Measurements from ENCODE around the gene OR5K2.

OR5K2 gene

GRCh38 chr3:98497381-98497780, at the start of gene OR5K2:
OR5K2 (plus strand) TSS chr3:98497681; CDS start chr3:98497681, 0 bp downstream.
- no peaks in the 10 kb centered on the region for H3K36me3 ChIP-seq (ENCODE audit: control insufficient read depth, insufficient read depth, low read length)
- no peak within 1 kb of the TSS for H3K27ac ChIP-seq (ENCODE audit: low read depth, low read length)
- H3K4me3 ChIP-seq (ENCODE audit: low read length) = no peak within 1 kb of the TSS
- H3K9ac ChIP-seq (ENCODE audit: low read length) = no peak within 1 kb of the TSS
- no peaks in the 10 kb centered on the region for H3K27me3 ChIP-seq (ENCODE audit: control insufficient read depth, insufficient read depth, low read length)
- no peaks in the 10 kb centered on the region for H3K4me1 ChIP-seq (ENCODE audit: control insufficient read depth, insufficient read depth, low read length)

GRCh38 chr3:98449606-98450193, 47.8 kb upstream of the OR5K2 start:
- no peaks in the 10 kb centered on the region for H3K27me3 ChIP-seq (ENCODE audit: control insufficient read depth, insufficient read depth, low read length)
- no peaks in the 10 kb centered on the region for H3K4me1 ChIP-seq (ENCODE audit: control insufficient read depth, insufficient read depth, low read length)
- H3K27ac ChIP-seq (ENCODE audit: low read depth, low read length) = no peak overlapping the region
- H3K9ac ChIP-seq (ENCODE audit: low read length) = no peak overlapping the region
- H3K4me3 ChIP-seq (ENCODE audit: low read length) = no peak overlapping the region
- H3K36me3 ChIP-seq (ENCODE audit: control insufficient read depth, insufficient read depth, low read length) = no peaks in the 10 kb centered on the region

DNA sequence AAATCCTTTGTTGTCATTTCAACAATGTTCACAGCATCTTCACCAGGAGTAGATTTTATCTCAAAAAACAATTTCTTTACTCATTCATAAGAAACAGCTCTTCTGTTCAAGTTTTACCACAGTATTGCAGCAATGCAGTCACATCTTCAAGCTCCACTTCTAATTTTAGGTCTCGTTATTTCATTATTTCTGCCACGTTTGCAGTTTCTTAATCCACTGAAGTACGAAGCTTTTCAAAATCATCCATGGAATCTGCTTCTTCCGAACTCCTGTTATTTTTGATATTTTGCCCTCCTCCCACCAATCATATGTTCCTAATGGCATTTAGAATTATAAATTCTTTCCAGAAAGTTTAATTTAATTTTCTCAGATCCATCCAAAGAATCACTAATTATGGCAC, 47.1 kb upstream of the OR5K2 start:
- no peak overlapping the region for H3K27ac ChIP-seq (ENCODE audit: low read depth, low read length)
- no peak overlapping the region for H3K9ac ChIP-seq (ENCODE audit: low read length)

DNA sequence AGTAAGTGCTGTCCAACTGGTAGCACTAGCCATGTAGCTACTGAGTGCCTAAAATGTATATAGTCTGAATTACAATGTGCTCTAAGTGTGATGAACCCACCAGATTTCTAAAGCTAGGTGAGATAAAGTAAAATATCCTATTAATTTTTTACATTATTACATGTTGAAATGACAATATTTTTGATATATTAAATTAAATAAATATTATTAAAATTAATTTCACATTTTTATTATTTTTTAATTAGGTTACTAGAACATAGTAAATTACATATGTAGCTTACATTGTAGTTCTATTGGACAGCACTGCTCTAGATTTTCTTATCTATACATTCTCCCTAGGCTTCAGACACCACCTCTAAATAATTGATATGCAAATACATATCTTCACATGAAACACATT, 43.7 kb upstream of the OR5K2 start:
- no peaks in the 10 kb centered on the region for H3K4me1 ChIP-seq (ENCODE audit: control insufficient read depth, insufficient read depth, low read length)
- H3K36me3 ChIP-seq (ENCODE audit: control insufficient read depth, insufficient read depth, low read length) = no peaks in the 10 kb centered on the region
- H3K9ac ChIP-seq (ENCODE audit: low read length) = no peak overlapping the region
- no peaks in the 10 kb centered on the region for H3K27me3 ChIP-seq (ENCODE audit: control insufficient read depth, insufficient read depth, low read length)
- no peak overlapping the region for H3K27ac ChIP-seq (ENCODE audit: low read depth, low read length)
- no peak overlapping the region for H3K4me3 ChIP-seq (ENCODE audit: low read length)

More for the DNA sequence above, 47.1 kb upstream of the OR5K2 start:
- Histone ChIP-seq H3K27me3 (ENCODE audit: control insufficient read depth, insufficient read depth, low read length) (no peaks in the 10 kb centered on the region), H3K36me3 (ENCODE audit: control insufficient read depth, insufficient read depth, low read length) (no peaks in the 10 kb centered on the region), H3K4me1 (ENCODE audit: control insufficient read depth, insufficient read depth, low read length) (no peaks in the 10 kb centered on the region), H3K4me3 (ENCODE audit: low read length) (no peak overlapping the region)

DNA sequence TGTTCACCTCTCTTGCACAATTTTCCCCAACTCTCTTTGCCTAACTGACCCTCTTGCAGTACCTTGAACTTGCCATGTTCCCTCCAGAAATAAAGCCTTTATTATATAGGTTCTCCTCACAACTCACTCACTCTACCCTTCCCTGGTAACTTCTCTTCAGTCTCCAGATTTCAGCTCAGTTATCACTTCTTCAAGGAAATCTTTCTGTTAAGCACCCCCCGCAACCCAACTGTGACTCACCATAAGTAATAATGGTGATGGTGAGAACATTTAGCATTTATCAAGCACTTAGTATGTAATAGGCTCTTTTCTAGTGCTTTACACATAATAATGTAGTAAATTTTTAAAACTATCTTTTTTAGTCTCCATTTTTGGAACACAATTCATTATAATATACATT, 42.6 kb upstream of the OR5K2 start:
- H3K9ac ChIP-seq (ENCODE audit: low read length) = no peak overlapping the region
- H3K4me3 ChIP-seq (ENCODE audit: low read length) = no peak overlapping the region
- H3K27ac ChIP-seq (ENCODE audit: low read depth, low read length) = no peak overlapping the region
- H3K27me3 ChIP-seq (ENCODE audit: control insufficient read depth, insufficient read depth, low read length) = no peaks in the 10 kb centered on the region
- H3K36me3 ChIP-seq (ENCODE audit: control insufficient read depth, insufficient read depth, low read length) = no peaks in the 10 kb centered on the region
- H3K4me1 ChIP-seq (ENCODE audit: control insufficient read depth, insufficient read depth, low read length) = no peaks in the 10 kb centered on the region

DNA sequence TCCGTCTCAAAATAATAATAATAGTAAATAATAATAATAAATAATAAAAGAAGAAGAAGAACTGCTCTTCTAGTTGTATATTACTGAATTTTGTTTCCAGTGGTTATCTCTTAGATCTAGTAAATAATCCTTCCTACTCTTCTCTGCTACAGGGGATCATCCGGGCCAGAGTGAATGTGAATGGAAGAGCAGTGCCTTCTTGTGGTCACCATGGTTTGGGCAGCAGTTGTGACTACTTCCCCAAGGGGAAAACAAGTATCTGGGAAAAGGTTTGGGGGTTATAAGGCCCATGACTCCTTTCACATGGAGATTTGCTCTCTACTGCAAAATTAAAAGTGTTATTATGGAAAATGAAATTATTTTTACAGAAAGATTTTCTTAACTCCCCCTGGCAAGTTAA, 39.9 kb upstream of the OR5K2 start:
- Histone ChIP-seq H3K4me1 (ENCODE audit: control insufficient read depth, insufficient read depth, low read length) (no peaks in the 10 kb centered on the region), H3K36me3 (ENCODE audit: control insufficient read depth, insufficient read depth, low read length) (no peaks in the 10 kb centered on the region), H3K9ac (ENCODE audit: low read length) (no peak overlapping the region), H3K27me3 (ENCODE audit: control insufficient read depth, insufficient read depth, low read length) (no peaks in the 10 kb centered on the region), H3K4me3 (ENCODE audit: low read length) (no peak overlapping the region), H3K27ac (ENCODE audit: low read depth, low read length) (no peak overlapping the region)

DNA sequence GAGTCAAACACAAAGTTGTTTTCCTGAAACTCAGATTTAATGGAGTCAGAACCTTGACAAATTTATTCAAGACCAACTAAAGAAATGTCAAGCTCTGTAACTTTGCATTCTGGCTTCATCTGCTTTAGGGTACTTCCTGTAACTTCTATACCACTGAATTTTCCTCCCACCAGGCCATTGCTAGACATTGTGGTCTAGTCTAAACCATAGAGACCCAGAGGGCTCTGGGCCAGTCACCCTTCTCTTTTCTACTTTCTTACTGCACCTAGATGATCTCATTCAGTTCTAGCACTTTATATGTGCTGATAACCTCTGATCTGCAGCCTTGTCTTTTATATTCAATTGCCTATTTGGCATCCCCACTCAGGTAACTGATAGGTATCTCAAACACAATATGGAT, 37.3 kb upstream of the OR5K2 start:
- H3K4me1 ChIP-seq (ENCODE audit: control insufficient read depth, insufficient read depth, low read length) = no peaks in the 10 kb centered on the region
- H3K27me3 ChIP-seq (ENCODE audit: control insufficient read depth, insufficient read depth, low read length) = no peaks in the 10 kb centered on the region
- no peak overlapping the region for H3K4me3 ChIP-seq (ENCODE audit: low read length)
- no peak overlapping the region for H3K9ac ChIP-seq (ENCODE audit: low read length)
- H3K36me3 ChIP-seq (ENCODE audit: control insufficient read depth, insufficient read depth, low read length) = no peaks in the 10 kb centered on the region
- H3K27ac ChIP-seq (ENCODE audit: low read depth, low read length) = no peak overlapping the region

GRCh38 chr3:98462901-98463300, 34.6 kb upstream of the OR5K2 start, which contains the start of gene OR5K1:
OR5K1 (plus strand) TSS chr3:98463201; CDS start chr3:98469577, 6,376 bp downstream.
- no peaks in the 10 kb centered on the region for H3K4me1 ChIP-seq (ENCODE audit: control insufficient read depth, insufficient read depth, low read length)
- H3K36me3 ChIP-seq (ENCODE audit: control insufficient read depth, insufficient read depth, low read length) = no peaks in the 10 kb centered on the region

DNA sequence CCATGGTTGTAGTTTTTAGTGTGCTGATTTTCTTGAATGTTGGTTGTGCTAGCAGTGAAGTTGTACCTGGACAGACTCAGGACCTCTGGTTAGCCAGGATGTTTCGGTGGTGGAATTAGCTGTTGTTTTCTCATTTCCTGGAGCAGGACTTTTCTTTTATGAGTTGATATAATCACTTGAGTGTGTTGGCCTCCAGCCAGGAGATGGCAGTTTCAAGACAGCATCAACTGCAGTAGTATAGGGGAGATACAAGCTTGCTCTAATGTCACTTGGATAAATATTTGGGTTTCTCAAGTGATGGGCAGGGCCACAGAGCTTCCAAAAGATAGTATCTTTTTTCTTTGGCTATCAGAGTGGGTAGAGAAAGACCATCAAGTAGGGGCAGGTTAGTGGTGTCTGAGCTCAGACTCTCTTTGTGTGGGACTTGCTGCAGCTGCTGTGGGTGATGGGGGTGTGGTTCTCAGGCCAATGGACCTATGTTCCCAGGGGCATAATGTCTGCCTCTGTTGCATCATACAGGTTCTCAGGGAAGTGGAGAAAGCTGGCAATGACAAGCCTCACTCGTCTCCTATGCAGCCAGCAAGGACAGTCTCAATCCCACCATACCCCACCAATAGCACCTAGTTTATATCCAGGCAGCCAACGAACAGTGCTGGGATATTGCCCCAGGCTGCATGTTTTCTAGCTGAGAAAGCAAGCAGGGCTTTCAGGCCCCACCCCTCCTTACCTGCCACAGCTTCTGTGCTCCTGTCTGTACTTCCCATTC, 14.6 kb upstream of the OR5K2 start:
- Histone ChIP-seq H3K4me1 (ENCODE audit: control insufficient read depth, insufficient read depth, low read length) (no peaks in the 10 kb centered on the region), H3K27ac (ENCODE audit: low read depth, low read length) (no peak overlapping the region), H3K9ac (ENCODE audit: low read length) (no peak overlapping the region), H3K27me3 (ENCODE audit: control insufficient read depth, insufficient read depth, low read length) (no peaks in the 10 kb centered on the region), H3K36me3 (ENCODE audit: control insufficient read depth, insufficient read depth, low read length) (no peaks in the 10 kb centered on the region), H3K4me3 (ENCODE audit: low read length) (no peak overlapping the region)

More at GRCh38 chr3:98462901-98463300, 34.6 kb upstream of the OR5K2 start, which contains the start of gene OR5K1:
- H3K9ac ChIP-seq (ENCODE audit: low read length) = no peak within 1 kb of the TSS
- H3K27me3 ChIP-seq (ENCODE audit: control insufficient read depth, insufficient read depth, low read length) = no peaks in the 10 kb centered on the region
- H3K4me3 ChIP-seq (ENCODE audit: low read length) = no peak within 1 kb of the TSS
- no peak within 1 kb of the TSS for H3K27ac ChIP-seq (ENCODE audit: low read depth, low read length)

DNA sequence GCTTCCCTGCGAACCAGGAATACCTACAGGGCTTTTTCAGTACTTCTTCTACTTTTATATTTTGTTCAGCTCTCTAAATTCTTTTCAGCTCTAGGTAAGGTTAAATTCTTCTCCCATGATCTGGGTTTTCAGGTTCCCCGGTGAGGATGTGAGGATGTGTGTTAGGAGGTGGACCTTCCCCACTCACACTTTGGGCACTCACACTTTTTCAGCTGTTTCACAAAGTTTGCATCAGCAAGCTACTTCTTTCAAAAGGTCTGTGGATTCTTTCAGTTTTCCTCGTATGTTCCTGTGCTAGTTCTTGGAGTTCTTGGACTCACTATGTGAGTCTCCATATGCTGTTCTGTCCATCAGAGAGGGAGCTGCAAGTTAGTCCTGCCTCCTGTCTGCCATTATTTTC, 13.9 kb upstream of the OR5K2 start:
- H3K9ac ChIP-seq (ENCODE audit: low read length) = no peak overlapping the region
- H3K4me1 ChIP-seq (ENCODE audit: control insufficient read depth, insufficient read depth, low read length) = no peaks in the 10 kb centered on the region
- no peaks in the 10 kb centered on the region for H3K27me3 ChIP-seq (ENCODE audit: control insufficient read depth, insufficient read depth, low read length)
- H3K36me3 ChIP-seq (ENCODE audit: control insufficient read depth, insufficient read depth, low read length) = no peaks in the 10 kb centered on the region
- no peak overlapping the region for H3K27ac ChIP-seq (ENCODE audit: low read depth, low read length)
- H3K4me3 ChIP-seq (ENCODE audit: low read length) = no peak overlapping the region

DNA sequence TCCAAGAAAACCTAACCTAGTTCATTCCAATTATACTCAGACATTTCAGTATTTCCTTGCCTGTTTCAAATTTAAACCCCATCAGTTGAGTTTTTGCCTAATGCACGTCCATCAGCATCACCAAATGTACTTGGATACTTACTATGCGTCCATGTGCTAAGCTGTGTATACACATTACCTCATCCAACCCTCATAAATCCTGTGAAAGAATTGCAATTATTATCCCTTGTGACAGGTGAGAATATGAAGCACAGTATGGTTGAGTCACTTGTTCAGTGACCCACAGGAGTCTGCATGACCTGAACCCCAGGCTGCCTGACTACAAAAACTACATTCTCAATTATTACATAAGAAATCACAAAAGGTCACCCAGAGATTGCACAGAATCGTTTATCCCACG, 2.5 kb downstream of the OR5K2 start:
- H3K9ac ChIP-seq (ENCODE audit: low read length) = no peak overlapping the region
- H3K27ac ChIP-seq (ENCODE audit: low read depth, low read length) = no peak overlapping the region
- H3K27me3 ChIP-seq (ENCODE audit: control insufficient read depth, insufficient read depth, low read length) = no peaks in the 10 kb centered on the region
- no peaks in the 10 kb centered on the region for H3K4me1 ChIP-seq (ENCODE audit: control insufficient read depth, insufficient read depth, low read length)
- no peak overlapping the region for H3K4me3 ChIP-seq (ENCODE audit: low read length)
- no peaks in the 10 kb centered on the region for H3K36me3 ChIP-seq (ENCODE audit: control insufficient read depth, insufficient read depth, low read length)

- Histone ChIP-seq H3K36me3 (ENCODE audit: control insufficient read depth, insufficient read depth, low read length) (no peaks in the 10 kb centered on the region), H3K27ac (ENCODE audit: low read depth, low read length) (no peak overlapping the region), H3K27me3 (ENCODE audit: control insufficient read depth, insufficient read depth, low read length) (no peaks in the 10 kb centered on the region), H3K4me1 (ENCODE audit: control insufficient read depth, insufficient read depth, low read length) (no peaks in the 10 kb centered on the region), H3K4me3 (ENCODE audit: low read length) (no peak overlapping the region), H3K9ac (ENCODE audit: low read length) (no peak overlapping the region)
These were observed 3.8 kb downstream of the OR5K2 start for GRCh38 chr3:98501270-98501669.
